ENCODE data around the gene NR6A1.
"Not testable (repeated sequence)": the region's sequence is repeated elsewhere in the genome, so short reads cannot be mapped to it uniquely, and the experiment has no call there.

NR6A1 gene

DNA sequence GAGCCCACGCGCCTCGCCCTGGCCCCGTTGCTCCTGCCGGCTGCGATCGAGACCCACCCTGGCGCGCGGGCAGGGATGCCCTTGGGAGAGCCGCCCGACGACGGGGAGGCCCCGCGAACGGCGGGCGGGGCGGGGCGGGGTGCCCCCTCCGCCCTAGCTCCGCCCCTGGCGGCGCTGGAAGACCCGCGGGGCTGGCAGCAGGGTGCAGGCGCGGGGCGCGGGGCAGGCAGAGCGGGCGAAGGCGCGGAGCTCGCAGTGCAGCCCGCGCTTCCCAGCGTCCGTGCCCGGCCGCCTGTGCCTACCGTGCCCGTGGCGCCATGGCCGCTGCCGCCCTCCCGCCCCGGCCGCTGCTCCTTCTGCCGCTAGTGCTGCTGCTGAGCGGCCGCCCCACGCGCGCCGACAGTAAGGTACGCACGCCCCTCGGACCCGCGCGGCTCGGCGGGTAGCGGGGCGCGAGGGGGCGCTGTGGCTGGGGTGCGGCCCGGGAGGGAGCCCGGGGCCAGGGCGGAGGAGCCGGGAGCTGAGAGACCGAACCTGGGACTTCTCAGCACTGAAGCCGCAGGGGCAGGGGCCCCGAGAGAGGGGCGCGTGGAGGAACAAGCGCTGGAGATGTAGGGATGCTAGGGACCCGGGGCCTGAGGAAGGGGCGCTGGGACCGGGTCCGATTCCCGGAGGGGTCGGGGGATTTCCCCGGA, 6.0 kb upstream of the NR6A1 start, which contains the start of gene OLFML2A:
Gene OLFML2A (plus strand): TSS at position 180 of the 695 bp plus-strand sequence. CDS start 138 bp downstream, at position 318.
- DNase-seq (ENCODE audit: low spot score) = peak; percentile 33

DNA sequence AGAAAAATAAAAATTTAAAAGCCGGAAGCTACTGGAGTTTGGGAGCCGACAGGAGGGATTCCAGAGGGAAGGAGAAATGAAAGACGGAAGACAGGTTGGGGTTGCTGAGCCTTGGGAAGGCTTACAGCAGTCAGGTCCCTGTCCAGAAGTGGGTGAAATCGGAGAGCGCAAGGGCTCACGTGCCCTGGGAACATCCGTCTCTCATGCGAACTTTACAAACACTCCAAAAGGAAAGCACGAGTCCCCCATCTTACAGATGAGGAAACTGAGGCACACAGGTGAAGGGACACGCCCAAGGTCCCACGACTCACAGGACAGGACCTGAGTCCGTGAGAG, 5.5 kb upstream of the NR6A1 start:
- no peak for DNase-seq (ENCODE audit: low spot score)

DNA sequence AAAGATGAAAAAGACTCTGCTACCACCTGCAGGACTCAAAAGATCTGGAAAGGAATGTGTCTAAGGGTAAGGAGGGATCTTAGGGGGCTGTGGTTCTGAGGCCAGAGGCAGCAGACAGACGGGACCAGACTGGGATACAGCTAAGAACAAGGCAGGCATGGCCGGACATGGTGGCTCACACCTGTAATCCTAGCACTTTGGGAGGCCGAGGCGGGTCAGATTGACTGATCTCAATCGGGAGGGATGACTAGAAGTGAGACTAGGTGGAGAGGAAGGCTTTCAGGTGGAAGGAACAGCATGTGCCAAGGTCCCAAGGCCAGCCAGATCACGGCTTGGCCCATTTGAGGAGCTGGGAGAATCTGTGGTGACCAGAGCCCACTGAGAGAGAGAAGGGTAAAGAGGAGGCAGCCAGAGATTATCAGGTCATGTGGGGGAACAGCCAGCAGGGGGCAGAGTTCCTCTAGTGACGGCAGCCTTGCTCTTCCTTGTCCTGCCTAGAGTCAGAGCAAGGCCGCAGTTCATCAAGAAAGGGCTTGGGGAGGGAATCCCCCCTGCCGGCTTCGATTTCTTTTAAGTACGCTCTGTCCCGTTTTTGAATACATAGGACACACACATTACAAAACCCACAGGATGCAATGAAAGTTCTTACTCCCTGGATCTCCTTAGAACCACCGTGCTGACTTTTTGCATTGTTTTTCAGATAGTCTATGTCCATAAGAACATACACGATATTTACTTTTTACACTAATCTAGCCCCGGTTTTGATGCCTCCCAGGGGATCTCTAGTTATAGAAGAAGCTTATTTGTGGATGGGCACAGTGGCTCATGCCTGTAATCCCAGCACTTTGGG, 3.2 kb upstream of the NR6A1 start:
- peak; percentile 79 for DNase-seq (ENCODE audit: low spot score)

DNA sequence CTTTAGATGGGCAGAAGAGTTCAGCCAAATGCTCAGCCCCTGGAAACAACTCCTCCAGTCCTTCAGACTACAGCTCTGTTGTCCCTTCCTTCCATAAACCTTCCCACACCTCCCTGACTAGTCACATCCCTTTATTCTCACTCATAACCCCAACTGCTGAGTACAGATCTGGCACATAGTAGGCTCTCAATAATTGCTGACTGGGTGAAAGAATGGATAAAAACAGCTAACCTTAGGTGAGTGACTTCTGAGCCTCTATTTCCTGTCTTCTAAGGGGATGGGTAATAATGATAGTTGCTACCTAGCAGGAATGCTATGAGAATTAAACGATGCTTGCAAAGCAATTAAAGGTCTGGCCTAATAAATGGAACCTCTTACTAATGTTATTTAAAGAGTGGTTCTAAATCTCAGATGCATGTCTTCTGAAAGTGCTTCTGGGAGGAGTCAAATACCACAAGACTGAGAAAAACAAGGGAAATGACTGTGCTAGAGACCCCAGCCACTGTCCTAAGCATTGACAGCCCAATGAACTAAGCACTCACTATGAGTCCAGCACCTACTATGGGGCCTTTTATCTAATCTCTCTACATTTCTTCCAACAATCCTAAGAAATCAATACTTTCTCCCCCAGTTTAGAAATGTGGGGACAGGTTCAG, 2.5 kb upstream of the NR6A1 start:
- no peak for DNase-seq (ENCODE audit: low spot score)

DNA sequence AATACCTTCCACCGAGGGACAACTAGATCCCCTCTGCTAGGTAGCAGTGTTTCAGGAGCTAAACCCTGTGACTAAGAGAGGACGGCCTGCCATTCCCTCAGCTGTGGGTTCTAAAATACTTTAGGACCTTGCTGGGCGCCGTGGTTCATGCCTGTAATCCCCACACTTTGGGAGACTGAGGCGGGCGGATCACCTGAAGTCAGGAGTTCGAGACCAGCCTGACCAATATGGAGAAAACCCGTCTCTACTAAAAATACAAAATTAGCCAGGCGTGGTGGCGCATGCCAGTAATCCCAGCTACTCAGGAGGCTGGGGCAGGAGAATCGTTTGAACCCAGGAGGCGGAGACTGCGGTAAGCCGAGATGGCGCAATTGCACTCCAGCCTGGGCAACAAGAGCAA, 1.8 kb upstream of the NR6A1 start:
- not testable (repeated sequence) for DNase-seq (ENCODE audit: low spot score)

DNA sequence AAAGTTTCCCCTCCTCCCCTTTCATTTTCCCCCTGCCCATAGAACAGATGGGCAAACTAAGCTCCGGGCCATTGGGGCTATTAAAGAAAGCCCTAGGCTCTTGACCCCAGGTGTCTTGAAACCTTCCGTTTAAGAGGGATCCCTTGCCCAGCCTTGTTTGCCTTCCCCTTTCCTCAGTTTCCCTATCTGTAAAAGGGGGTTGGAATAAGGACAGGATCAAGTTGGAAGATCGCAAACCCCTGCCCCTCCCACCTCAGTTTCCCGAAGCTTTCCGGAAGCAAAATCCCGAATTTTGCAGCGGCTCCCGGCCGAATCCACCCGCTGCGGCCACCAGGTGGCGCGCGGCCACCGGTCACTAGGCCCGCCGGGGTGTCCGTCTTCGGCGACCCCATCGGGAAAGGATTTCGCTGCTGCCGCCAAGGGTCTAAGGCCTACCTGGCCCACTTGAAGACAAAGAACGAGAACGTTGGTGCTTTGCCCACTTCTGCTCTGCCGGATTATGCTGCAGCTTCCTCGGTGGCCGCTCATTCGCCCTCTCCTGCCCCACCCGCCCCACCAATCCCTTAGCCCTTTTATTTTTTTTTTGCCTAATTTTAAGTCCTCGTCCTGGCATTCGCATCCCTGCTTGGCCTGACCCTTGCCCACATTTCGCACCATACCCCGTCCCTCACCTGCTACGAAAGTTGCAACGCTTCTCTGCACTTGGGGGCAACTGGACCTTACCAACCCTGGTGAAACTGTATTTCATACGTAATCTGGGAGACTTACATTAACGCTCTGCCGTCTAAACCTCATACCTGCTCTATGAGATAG, 962 bp upstream of the NR6A1 start:
- DNase-seq (ENCODE audit: low spot score) = peak; percentile 76

DNA sequence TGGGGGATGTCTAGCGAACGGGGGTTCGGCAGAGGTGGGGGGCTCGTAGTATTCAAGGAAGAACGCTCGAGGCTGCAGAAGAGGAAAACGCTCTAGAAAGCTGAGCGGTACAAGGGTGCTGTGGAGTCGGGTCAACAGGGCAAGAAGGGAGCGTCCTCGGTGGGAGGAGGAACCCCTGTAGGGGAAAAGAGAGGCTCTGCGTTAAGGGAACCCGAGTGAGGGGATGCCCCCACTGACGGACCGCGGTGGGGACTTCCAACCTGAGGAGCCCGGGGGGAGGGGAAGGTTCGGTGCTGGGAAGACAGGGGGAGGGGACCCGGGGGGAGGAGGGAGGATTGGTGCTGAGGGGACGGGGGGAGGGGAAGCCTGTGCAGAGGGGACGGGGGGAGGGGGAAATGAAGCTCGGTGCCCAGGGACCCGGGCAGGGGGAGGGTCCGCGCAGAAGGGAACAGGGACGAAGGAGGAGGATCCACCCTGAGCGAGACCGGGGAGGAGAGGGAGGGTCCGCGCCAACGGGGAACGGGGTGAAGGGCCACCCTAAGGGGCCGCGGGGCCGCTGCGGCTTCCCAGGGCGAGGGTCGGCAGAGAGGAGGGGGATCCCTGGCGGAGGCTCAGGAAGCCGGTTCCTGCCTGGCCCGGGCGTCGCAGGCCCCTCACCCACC, 621 bp downstream of the NR6A1 start:
- no peak for DNase-seq (ENCODE audit: low spot score)

DNA sequence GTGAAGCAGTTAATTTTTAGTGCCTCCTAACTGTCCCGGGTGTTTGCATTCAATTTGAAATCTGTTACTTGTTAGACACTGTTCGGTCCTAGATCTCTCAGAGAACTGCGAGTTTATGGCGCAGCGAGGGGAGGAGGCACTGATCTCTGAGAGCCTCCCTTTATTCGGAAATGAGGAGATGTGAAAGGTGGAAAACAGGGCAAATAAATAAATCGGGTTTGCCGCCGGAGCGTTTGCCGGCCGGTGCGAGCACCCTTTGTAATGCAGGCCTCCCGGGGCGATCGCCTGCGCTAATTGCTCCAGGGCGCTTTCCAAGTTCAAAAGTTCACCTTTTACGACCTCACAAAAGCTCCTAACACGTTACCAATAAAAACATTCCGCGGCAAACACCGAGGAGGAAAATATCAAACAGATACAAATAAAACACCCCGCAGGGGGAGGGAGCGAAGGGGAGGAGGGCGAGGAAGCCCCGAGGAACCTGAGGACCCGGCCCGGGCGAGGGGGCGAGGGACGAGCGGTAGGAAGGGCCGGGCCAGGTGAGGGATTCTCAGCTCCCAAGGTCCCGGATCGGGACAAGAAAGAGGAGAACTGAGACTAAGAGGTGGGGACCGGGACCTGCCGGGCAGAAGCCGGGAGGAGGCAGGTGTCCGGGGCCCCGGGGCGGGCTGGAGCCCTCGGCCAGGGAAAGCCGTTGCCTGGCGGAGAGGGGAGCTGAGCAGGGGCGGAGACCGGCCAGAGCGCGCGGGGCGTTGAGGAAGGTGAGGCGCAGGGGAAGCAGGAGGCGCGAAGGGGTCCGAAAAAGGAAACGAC, 1.4 kb downstream of the NR6A1 start:
- DNase-seq (ENCODE audit: low spot score) = peak; percentile 45

DNA sequence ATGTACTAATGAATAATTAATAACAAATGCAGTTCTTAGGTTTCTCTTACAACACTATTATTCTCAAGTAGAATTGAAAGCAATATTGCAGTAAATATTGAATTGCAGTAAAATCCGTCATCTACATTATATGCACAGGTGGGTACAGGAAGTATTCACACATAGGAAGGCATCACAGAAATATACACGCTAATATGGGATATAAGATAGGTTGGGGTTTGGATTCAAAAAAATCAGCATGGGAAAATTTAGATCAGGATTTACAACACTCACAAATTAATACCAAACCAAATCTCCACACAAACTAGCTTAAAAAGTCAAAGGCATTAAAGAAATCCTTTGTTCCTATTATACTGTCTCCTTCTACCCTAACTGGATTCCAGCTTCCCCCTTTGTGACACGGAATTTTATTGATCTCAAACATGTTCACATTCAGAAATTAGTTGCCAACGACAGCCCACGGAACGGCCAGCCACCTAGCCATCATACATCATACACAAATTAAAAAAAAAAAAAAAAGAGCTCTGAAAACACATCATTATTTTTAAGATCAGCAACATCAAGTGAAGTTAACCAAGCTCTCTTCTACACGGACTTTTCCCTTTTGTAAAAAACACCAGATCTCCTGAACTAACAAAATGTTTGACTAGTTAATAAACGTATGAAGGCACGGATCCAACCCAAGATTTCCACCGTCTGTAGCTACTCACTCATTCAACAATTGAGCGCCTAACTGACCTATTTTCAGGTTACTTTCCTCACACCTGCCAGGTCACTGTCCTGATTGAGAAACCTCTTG, 2.2 kb downstream of the NR6A1 start:
- DNase-seq (ENCODE audit: low spot score) = no peak

DNA sequence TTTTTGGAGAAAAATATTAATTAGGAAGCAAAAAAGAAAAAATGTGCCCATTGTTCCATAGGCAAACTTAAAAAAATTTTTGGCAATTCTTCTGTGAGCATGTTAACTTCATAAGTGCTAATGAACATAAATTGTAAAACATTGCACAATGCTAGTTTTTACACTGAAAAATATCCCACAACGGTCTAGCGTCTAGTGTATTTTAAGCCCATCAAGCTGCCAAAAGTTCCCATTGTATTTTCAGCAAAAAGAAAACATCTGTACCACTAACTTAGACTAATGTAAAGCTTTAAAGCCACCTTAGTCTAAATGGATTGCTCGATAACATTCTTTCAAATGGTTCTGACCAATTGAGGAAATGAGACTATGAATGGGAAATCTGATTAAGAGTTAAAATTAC, 2.8 kb downstream of the NR6A1 start:
- DNase-seq (ENCODE audit: low spot score) = no peak

DNA sequence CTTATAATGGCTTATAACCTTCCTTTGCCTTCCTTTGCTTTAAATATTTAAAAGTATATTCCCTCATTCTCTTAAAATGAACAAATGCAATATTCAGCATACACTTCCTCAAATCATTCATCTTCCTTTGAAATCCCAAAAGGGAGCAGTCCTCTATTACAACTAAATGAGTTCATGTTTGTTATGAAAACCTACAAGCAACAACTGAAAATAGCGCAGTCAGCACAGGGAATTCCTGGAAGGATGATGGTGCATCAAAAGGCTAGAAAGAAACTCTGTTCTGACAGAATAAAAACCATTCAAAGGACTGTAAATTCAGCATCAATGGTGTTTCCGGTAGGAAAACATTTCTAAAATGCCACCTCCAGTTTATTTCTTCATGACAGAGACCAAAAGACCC, 3.3 kb downstream of the NR6A1 start:
- no peak for DNase-seq (ENCODE audit: low spot score)

DNA sequence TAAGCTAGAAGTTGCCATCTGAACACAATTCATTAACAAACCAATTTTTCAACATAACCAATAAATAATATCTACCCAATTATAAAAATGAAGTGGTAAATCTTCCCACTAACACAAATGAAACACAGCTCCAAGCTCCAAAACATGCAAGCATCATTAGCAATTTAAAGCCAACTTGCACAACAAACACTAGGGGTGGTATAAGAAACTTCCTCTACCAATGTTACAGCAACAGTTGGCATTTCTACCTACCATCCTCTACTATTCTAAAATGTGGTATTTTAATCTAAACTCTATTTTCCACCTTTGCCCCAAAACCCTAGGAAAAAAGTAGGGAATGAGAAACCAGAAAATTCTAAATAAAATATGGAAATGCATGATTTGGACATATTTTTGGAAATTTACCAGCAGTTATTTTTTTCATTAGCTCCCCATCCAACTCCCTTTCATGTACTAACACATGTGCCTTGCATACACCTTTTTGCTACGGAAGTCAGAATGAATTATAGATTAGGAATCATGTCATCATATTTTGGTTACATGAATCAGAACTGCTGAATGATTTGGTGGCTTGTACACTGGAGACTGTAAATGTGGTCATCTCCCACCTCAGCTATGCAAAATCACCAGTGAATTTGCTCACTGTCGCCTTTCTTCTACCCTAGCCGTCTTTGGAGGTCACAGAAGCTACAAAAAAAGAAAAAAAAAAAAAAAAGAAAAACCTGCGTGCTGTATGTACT, 4.1 kb downstream of the NR6A1 start:
- DNase-seq (ENCODE audit: low spot score) = no peak

DNA sequence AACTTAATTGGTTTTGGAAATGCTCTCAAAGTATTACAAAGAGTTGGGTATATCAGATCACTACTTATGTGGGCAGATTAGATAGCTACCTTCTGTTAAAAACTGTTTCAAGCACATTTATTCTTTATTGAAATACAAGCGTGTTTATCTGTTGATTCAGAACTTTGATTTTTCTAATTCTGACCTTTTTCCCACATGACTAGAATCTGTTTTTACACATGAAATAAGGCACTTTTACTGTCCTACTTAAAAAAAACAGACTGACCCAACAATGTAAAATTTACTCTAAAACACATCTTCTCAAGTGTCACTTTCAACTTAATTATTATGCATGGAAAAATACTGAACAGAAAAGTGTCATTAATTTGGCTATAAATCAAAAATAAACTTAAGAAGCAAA, 4.8 kb downstream of the NR6A1 start:
- DNase-seq (ENCODE audit: low spot score) = no peak

DNA sequence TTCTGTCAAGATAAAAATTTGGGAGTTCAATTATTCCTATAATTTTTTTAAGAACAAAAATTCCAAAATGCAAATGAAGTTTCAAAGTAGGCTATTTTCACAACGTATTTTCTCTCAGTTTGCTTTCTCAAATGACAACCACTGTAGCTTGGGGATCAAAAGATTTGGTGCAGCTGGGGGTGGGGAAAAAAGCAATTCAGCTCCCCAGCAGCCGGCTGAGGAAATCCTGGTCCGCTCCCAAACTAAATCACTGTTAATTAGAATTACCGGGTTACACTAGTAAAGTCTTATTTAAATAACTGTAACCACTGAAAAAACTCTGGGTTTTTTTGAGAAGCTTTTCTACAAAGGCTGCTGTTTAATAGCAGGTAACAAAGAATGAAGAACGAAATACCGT, 5.7 kb downstream of the NR6A1 start:
- DNase-seq (ENCODE audit: low spot score) = no peak

DNA sequence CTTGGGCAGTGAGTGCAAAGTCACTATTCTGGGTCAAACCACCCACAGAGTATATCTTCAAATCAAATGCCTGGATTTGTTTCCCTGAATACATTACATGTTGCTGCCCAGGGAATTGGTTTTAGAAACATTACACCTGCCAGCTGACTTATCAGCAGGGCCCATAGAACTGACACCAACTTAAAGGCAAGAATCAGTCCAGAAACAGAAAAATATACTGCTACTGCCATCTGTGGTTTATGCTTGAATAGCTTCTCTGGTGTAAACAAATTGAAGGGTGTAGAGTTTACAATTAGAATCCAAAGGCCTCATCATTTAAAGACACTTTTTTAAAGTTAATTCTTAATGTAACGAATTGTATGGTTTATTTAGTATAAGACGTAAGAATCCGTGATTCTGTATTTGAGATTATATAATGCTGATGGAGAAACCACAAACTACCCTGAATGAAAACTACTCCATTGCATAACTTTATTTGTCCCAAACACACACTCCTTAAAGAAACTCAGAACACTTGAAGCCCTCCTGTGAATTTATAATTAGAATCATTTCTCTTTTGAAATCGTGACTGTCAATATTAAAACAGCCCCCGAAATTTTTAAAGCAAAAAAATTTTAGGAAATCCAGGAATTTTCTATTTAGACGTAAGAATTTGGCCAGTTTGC, 6.2 kb downstream of the NR6A1 start:
- no peak for DNase-seq (ENCODE audit: low spot score)

DNA sequence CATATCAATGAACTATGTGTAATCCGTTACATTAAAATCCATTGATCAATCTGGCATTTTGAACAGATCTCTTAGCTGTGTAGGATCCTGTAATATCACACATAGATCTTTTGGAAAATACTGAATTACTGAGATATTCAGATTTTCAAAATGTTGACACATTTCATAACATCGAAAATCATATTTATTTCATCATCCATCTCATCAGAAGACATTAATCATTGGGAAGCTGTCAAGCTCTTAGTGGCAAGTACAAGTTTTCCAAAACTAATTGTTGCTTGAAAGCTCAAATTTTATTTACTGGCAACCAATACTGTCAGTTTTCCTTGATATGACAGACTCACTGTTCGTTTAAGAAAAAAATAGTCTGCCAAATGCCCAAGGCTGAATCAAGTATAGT, 8.5 kb downstream of the NR6A1 start:
- DNase-seq (ENCODE audit: low spot score) = no peak

DNA sequence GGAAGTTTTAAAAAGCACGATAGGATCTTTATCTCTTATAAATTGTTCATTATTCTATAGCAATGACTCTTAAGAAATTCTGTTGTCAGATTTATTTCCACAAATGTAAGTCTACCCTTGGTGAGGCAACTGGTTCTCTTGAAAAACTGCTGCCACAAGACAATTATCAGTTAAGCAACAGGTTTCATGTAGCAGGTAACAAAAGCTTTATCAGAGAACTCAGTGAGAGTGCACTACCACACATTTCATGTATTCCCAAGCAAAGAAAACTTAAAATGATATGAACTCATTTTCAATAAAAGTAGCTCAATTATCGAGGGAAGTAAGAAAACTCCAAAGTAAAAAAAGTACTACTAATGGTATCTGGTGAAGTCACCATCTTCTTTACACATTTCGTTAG, 9.4 kb downstream of the NR6A1 start:
- DNase-seq (ENCODE audit: low spot score) = no peak

DNA sequence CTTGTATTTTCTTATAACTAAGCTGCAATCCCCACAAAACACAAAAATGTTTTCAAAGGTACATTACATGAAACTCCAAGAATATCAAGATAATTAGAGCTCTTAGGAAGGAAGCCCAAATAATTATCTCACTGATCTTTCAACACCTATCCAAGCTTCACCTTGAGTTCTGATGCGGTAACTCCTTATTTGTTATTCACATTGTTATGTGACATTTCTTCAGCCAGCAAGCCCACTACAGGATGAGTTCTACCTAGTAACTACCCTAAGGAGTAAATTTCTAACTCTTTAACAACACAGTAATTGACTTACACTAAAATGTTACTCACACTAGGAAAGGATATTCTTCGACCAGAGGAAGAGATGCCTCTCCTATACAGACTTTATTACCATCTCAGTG, 9.9 kb downstream of the NR6A1 start:
- no peak for DNase-seq (ENCODE audit: low spot score)

DNA sequence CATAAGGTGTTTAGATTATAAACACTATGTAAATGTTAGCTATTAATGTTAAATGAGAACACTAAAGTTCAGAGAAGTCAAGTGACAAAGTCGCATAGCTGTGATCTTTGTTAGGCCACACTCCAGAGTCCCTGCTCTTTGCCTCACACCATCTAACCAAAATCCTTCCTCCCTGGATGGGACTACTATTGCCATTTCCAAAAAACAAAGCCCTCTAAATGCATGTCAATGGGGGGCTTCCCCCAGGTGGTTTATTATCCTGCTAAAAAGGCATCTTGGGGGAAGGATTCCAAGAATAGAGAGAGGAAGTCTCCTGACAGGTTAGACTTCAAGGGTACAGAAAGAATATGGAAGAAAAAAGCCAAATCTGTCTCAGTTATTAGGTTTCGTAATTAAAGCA, 10.4 kb downstream of the NR6A1 start:
- DNase-seq (ENCODE audit: low spot score) = no peak

Data from kidney tubule cell (primary cell).